H9 (cell line): ENCODE results near the gene MAP3K10. TPM values are rescaled to one million over a fixed set of nuclear protein-coding genes. Genes with fewer than 3 reads are reported as not detected.

Experiments
- DNase-seq: peaks from one replicate; pipeline ENCODE4 v3.0.0-alpha.2; 2017
- H2AFZ ChIP-seq: one replicate; pipeline ENCODE4 v1.6.1; 2013; ENCODE audit warnings: mild to moderate bottlenecking, low read length, control low read depth, moderate library complexity
- H2AK5ac ChIP-seq: 2 replicates; pipeline ENCODE4 v1.6.1; 2013; ENCODE audit warnings: low read length, control low read depth, mixed read lengths; ENCODE audit not compliant: insufficient read length
- H2BK120ac ChIP-seq: one replicate; pipeline ENCODE4 v1.6.1; 2013; ENCODE audit warnings: low read depth, mild to moderate bottlenecking, low read length, control low read depth, inconsistent platforms; ENCODE audit not compliant: poor library complexity, severe bottlenecking
- H2BK12ac ChIP-seq: 2 replicates; pipeline ENCODE4 v1.6.1; 2013; ENCODE audit warnings: low read length, control low read depth, mixed read lengths, low read depth; ENCODE audit not compliant: insufficient read length
- H2BK15ac ChIP-seq: 2 replicates; pipeline ENCODE4 v1.6.1; 2013; ENCODE audit warnings: low read depth, low read length, control low read depth
- H2BK20ac ChIP-seq: one replicate; pipeline ENCODE4 v1.6.1; 2013; ENCODE audit warnings: low read depth, mild to moderate bottlenecking, low read length, control low read depth, inconsistent platforms; ENCODE audit not compliant: poor library complexity, severe bottlenecking
- H2BK5ac ChIP-seq: 2 replicates; pipeline ENCODE4 v1.6.1; 2013; ENCODE audit warnings: low read length, control low read depth, mixed read lengths; ENCODE audit not compliant: insufficient read length
- H3K14ac ChIP-seq: 2 replicates; pipeline ENCODE4 v1.6.1; 2013; ENCODE audit warnings: low read length, control low read depth; ENCODE audit not compliant: insufficient read depth
- H3K18ac ChIP-seq: 2 replicates; pipeline ENCODE4 v1.6.1; 2013; ENCODE audit warnings: low read depth, mild to moderate bottlenecking, mixed read lengths, low read length, control low read depth; ENCODE audit not compliant: insufficient read length
- H3K23ac ChIP-seq: 2 replicates; pipeline ENCODE4 v1.6.1; 2013; ENCODE audit warnings: low read length, control low read depth, mixed read lengths, low read depth; ENCODE audit not compliant: insufficient read length
- H3K23me2 ChIP-seq: 2 replicates; pipeline ENCODE4 v1.6.1; 2013; ENCODE audit warnings: low read depth, mild to moderate bottlenecking, mixed read lengths, low read length, control low read depth; ENCODE audit not compliant: insufficient read length, poor library complexity, severe bottlenecking
- H3K27ac ChIP-seq: 2 replicates; pipeline ENCODE4 v1.5.1; 2013; ENCODE audit warnings: low read length, control low read depth, mixed read lengths, low read depth; ENCODE audit not compliant: insufficient read length
- H3K27me3 ChIP-seq: 2 replicates; pipeline ENCODE4 v1.6.1; 2013; ENCODE audit warnings: low read length, control low read depth, inconsistent platforms; ENCODE audit not compliant: insufficient read depth
- H3K4ac ChIP-seq: 2 replicates; pipeline ENCODE4 v1.6.1; 2013; ENCODE audit warnings: low read depth, mild to moderate bottlenecking, control low read depth, inconsistent platforms, low read length, moderate library complexity
- H3K4me1 ChIP-seq: 2 replicates; pipeline ENCODE4 v1.6.1; 2013; ENCODE audit warnings: low read length, control low read depth, inconsistent platforms; ENCODE audit not compliant: insufficient read depth
- H3K4me2 ChIP-seq: 2 replicates; pipeline ENCODE4 v1.6.1; 2013; ENCODE audit warnings: low read length, control low read depth, mixed read lengths; ENCODE audit not compliant: insufficient read length, insufficient read depth
- H3K56ac ChIP-seq: 2 replicates; pipeline ENCODE4 v1.6.1; 2013; ENCODE audit warnings: low read depth, mild to moderate bottlenecking, mixed read lengths, low read length, control low read depth; ENCODE audit not compliant: insufficient read length
- H3K79me1 ChIP-seq: 2 replicates; pipeline ENCODE4 v1.6.1; 2013; ENCODE audit warnings: low read depth, mild to moderate bottlenecking, moderate library complexity, low read length, control low read depth, inconsistent platforms; ENCODE audit not compliant: insufficient read depth, poor library complexity, severe bottlenecking
- H3K79me2 ChIP-seq: 2 replicates; pipeline ENCODE4 v1.6.1; 2013; ENCODE audit warnings: low read length, control low read depth, inconsistent platforms; ENCODE audit not compliant: insufficient read depth
- H3K9ac ChIP-seq: 2 replicates; pipeline ENCODE4 v1.6.1; 2013; ENCODE audit warnings: low read length, control low read depth, mixed read lengths; ENCODE audit not compliant: insufficient read length; ENCODE audit errors: extremely low read depth
- H3K9me3 ChIP-seq: one replicate; pipeline ENCODE4 v1.6.1; 2013; ENCODE audit warnings: low read depth, low read length, inconsistent platforms; ENCODE audit not compliant: control insufficient read depth
- H3T11ph ChIP-seq: one replicate; pipeline ENCODE4 v1.6.1; 2013; ENCODE audit warnings: mild to moderate bottlenecking, low read length, control low read depth, inconsistent platforms
- H4K20me1 ChIP-seq: one replicate; pipeline ENCODE4 v1.6.1; 2013; ENCODE audit not compliant: control insufficient read depth, insufficient read length, insufficient read depth
- H4K5ac ChIP-seq: 2 replicates; pipeline ENCODE4 v1.6.1; 2013; ENCODE audit warnings: low read depth, mild to moderate bottlenecking, mixed read lengths, low read length, control low read depth; ENCODE audit not compliant: insufficient read length
- H4K8ac ChIP-seq: replicated peaks from 2 replicates; pipeline ENCODE4 v1.6.1; 2013; ENCODE audit warnings: low read length, control low read depth, mixed read lengths, low read depth; ENCODE audit not compliant: insufficient read length
- H4K91ac ChIP-seq: 2 replicates; pipeline ENCODE4 v1.6.1; 2013; ENCODE audit warnings: low read depth, mild to moderate bottlenecking, moderate library complexity, mixed read lengths, low read length, control low read depth; ENCODE audit not compliant: insufficient read length
- H3K27ac Mint-ChIP-seq, 3 experiments: 2 replicates in 2 of 3; 3 replicates in 1 of 3; pipeline ENCODE4 v1.8.0; 2020 to 2021; ENCODE audit warnings: mixed read lengths in 3 of 3, mild to moderate bottlenecking in 1 of 3, moderate library complexity in 1 of 3
- H3K27me3 Mint-ChIP-seq: 2 replicates; pipeline ENCODE4 v1.8.0; 2021; ENCODE audit warnings: low read depth, mild to moderate bottlenecking, moderate library complexity, mixed read lengths
- H3K36me3 Mint-ChIP-seq, 3 experiments: 2 replicates in 2 of 3; 3 replicates in 1 of 3; pipeline ENCODE4 v1.8.0; 2020 to 2021; ENCODE audit warnings: low read depth in 3 of 3, mixed read lengths in 3 of 3; ENCODE audit not compliant: insufficient read depth in 1 of 3
- H3K4me1 Mint-ChIP-seq, 2 experiments: 2 replicates each; pipeline ENCODE4 v1.8.0; 2020; ENCODE audit warnings: mixed read lengths in 2 of 2
- H3K4me3 Mint-ChIP-seq, 2 experiments: 2 replicates in 1 of 2; 3 replicates in 1 of 2; pipeline ENCODE4 v1.8.0; 2020 to 2021; ENCODE audit warnings: mild to moderate bottlenecking in 2 of 2, mixed read lengths in 2 of 2, moderate library complexity in 1 of 2
- H3K9me3 Mint-ChIP-seq, 2 experiments: 2 replicates in 1 of 2; 3 replicates in 1 of 2; pipeline ENCODE4 v1.8.0; 2020; ENCODE audit warnings: mild to moderate bottlenecking in 2 of 2, mixed read lengths in 2 of 2, moderate library complexity in 1 of 2
- WGBS: extraction: QIAGEN DNeasy Blood & Tissue Kit; methylation state at CpG from one replicate; pipeline ENCODE4 v1.1.7; 2013; ENCODE audit warnings: missing lambda C conversion rate, low lambda C conversion rate, mixed read lengths; ENCODE audit not compliant: insufficient read length; ENCODE audit errors: extremely low coverage; 5-methylcytosine and 5-hydroxymethylcytosine counted together
- total RNA-seq: library from RNA; stranded (reverse); gene quantifications from 2 replicates; pipeline ENCODE4 v1.2.1, GENCODE V29; 2021
- TF ChIP-seq, protein P1 (sequence below): fragments of 200-600 bp; sonication (generic); conservative IDR thresholded peaks from 3 replicates; pipeline ENCODE4 v1.8.0; 2021; ENCODE audit warnings: antibody characterized with exemption, mild to moderate bottlenecking

The MAP3K10 gene
- total RNA-seq, 1 experiment from 2014 or later, result 19.0 TPM

DNA sequence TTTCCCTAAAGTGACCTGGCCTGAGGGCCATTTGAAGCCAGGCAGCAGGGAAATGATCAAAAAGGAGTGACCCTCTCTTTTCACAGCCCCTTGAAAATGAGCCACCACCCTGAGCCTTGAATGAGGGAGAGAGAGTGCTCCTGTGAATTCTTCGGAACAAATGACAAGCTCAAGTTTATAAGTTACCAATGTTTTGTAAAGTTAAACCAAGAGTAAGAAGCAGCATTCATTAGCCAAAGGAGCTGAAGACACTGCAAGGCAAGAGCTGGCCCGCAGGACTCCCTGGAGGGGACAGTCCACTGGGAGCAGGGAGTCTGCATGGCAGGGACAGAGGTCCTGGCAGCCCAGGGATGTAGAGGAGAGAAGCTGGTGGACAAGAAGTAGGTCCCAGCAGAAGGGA, 52.0 kb downstream of the MAP3K10 start:
- H3T11ph ChIP-seq, result no peak overlapping the region
- no peak overlapping the region for H3K4me2 ChIP-seq
- H3K4me1 ChIP-seq, result no peaks in the 10 kb centered on the region; the same call in 1 of the 2 replicates
- no peak overlapping the region for H4K5ac ChIP-seq
- no peak overlapping the region for H3K9ac ChIP-seq
- H3K27ac ChIP-seq, result no peak overlapping the region
- H3K14ac ChIP-seq, result no peak overlapping the region
- H2BK120ac ChIP-seq, result no peak overlapping the region
- no peaks in the 10 kb centered on the region for H3K79me1 ChIP-seq
- H3K9me3 ChIP-seq, result no peaks in the 10 kb centered on the region
- H3K23me2 ChIP-seq, result no peaks in the 10 kb centered on the region
- no peak overlapping the region for H2BK20ac ChIP-seq
- H2BK12ac ChIP-seq, result no peak overlapping the region
- H3K79me2 ChIP-seq, result no peaks in the 10 kb centered on the region; the same call in 1 of the 2 replicates
- no peak overlapping the region for H3K18ac ChIP-seq
- no peaks in the 10 kb centered on the region for H3K27me3 ChIP-seq
- no peak for DNase-seq
- H2AFZ ChIP-seq, result no peak overlapping the region
- peak overlapping the region in 1 of 3 experiments; percentile 6; a peak in 2 of 7 replicates for H3K27ac Mint-ChIP-seq
- no peak overlapping the region for H3K4ac ChIP-seq
- H2AK5ac ChIP-seq, result no peak overlapping the region
- no peak overlapping the region for H4K8ac ChIP-seq
- no CpG with 5 or more reads among the region's 2 CpGs for WGBS
- no peak overlapping the region for H2BK5ac ChIP-seq
- H4K91ac ChIP-seq, result no peak overlapping the region
- no peaks in the 10 kb centered on the region for H3K9me3 Mint-ChIP-seq
- peaks cover 4 to 8% of the 10 kb centered on the region in 2 experiments; a peak in 2 of 4 replicates for H3K4me1 Mint-ChIP-seq
- no peak overlapping the region for H3K4me3 Mint-ChIP-seq
- no peak overlapping the region for H3K56ac ChIP-seq
- TF ChIP-seq, protein P1, sequence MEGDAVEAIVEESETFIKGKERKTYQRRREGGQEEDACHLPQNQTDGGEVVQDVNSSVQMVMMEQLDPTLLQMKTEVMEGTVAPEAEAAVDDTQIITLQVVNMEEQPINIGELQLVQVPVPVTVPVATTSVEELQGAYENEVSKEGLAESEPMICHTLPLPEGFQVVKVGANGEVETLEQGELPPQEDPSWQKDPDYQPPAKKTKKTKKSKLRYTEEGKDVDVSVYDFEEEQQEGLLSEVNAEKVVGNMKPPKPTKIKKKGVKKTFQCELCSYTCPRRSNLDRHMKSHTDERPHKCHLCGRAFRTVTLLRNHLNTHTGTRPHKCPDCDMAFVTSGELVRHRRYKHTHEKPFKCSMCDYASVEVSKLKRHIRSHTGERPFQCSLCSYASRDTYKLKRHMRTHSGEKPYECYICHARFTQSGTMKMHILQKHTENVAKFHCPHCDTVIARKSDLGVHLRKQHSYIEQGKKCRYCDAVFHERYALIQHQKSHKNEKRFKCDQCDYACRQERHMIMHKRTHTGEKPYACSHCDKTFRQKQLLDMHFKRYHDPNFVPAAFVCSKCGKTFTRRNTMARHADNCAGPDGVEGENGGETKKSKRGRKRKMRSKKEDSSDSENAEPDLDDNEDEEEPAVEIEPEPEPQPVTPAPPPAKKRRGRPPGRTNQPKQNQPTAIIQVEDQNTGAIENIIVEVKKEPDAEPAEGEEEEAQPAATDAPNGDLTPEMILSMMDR, result no peak
- H3K36me3 Mint-ChIP-seq, result peaks cover 0 to 35% (median 30%) of the 10 kb centered on the region in 3 experiments; a peak in 5 of 7 replicates
- H2BK15ac ChIP-seq, result no peak overlapping the region
- no peaks in the 10 kb centered on the region for H4K20me1 ChIP-seq
- H3K27me3 Mint-ChIP-seq, result no peaks in the 10 kb centered on the region
- H3K23ac ChIP-seq, result no peak overlapping the region
